HT1080 (cell line): Measurements from ENCODE around the gene TSKS. TPM values are rescaled to one million over a fixed set of nuclear protein-coding genes. Genes with fewer than 3 reads are reported as not detected.

Experiments
- small RNA-seq: library from RNA; depleted of rRNA; stranded (forward); fragments of <200 nt; gene quantifications from one replicate; pipeline ENCODE3, GENCODE V24; 2014
- total RNA-seq: library from RNA; depleted of rRNA; stranded (reverse); fragments of >200 nt; shearing (Covaris generic); gene quantifications from 2 replicates; pipeline ENCODE4 v1.2.3, GENCODE V29; 2014; rRNA removed

The TSKS gene
- total RNA-seq, 1 experiment from 2014 or later: not detected

Small RNA genes lying within 50 kb of the gene (small RNA-seq; reads per million reads assigned to genes)
- gene MIR6799 (not detected), gene RNU6-841P (not detected)

Other genes with a start within 250 kb of the TSKS start
- gene RCN3, start 235.3 kb downstream of the TSKS start, total RNA-seq: 11.7 and 13.7 TPM in 2 replicates
- 140 and 203 TPM in 2 replicates for gene NOSIP, start 182.8 kb downstream of the TSKS start, total RNA-seq
- gene PRRG2, start 182.0 kb downstream of the TSKS start, total RNA-seq: 0.70 and 1.1 TPM in 2 replicates
- 3.4 and 6.5 TPM in 2 replicates for gene PRR12, start 172.1 kb downstream of the TSKS start, total RNA-seq
- gene RRAS, start 123.2 kb downstream of the TSKS start, total RNA-seq: 23.5 and 26.7 TPM in 2 replicates
- gene SCAF1, start 121.1 kb downstream of the TSKS start, total RNA-seq: 21.2 and 31.7 TPM in 2 replicates
- 55.9 and 62.7 TPM in 2 replicates for gene IRF3, start 97.4 kb downstream of the TSKS start, total RNA-seq
- 21.2 and 26.0 TPM in 2 replicates for gene BCL2L12, start 97.4 kb downstream of the TSKS start, total RNA-seq
- 540 and 551 TPM in 2 replicates for gene PRMT1, start 86.0 kb downstream of the TSKS start, total RNA-seq
- gene ADM5, start 73.7 kb downstream of the TSKS start, total RNA-seq: 9.6 and 11.1 TPM in 2 replicates
- gene CPT1C, start 72.2 kb downstream of the TSKS start, total RNA-seq: 0.84 TPM in 1 of 2 replicates, not detected in the other
- 63.5 and 75.0 TPM in 2 replicates for gene AP2A1, start 3.7 kb upstream of the TSKS start, total RNA-seq
- 69.5 and 72.2 TPM in 2 replicates for gene FUZ, start 50.0 kb upstream of the TSKS start, total RNA-seq
- 15.3 and 18.7 TPM in 2 replicates for gene MED25, start 55.0 kb upstream of the TSKS start, total RNA-seq
- gene PTOV1, start 87.9 kb upstream of the TSKS start, total RNA-seq: 63.8 and 77.1 TPM in 2 replicates
- 55.5 and 57.2 TPM in 2 replicates for gene PNKP, start 104.3 kb upstream of the TSKS start, total RNA-seq
- 30.4 and 46.2 TPM in 2 replicates for gene AKT1S1, start 114.0 kb upstream of the TSKS start, total RNA-seq
- gene TBC1D17, start 114.4 kb upstream of the TSKS start, total RNA-seq: 5.5 and 9.8 TPM in 2 replicates
- 0.13 and 0.24 TPM in 2 replicates for gene IL4I1, start 133.6 kb upstream of the TSKS start, total RNA-seq
- gene ATF5, start 165.9 kb upstream of the TSKS start, total RNA-seq: 13.6 and 17.4 TPM in 2 replicates
- 72.9 and 91.9 TPM in 2 replicates for gene NUP62, start 166.2 kb upstream of the TSKS start, total RNA-seq
- gene SIGLEC11, start 197.9 kb upstream of the TSKS start, total RNA-seq: not detected in 2 replicates